ENCODE results near the gene SEMA3D.

The SEMA3D gene

DNA sequence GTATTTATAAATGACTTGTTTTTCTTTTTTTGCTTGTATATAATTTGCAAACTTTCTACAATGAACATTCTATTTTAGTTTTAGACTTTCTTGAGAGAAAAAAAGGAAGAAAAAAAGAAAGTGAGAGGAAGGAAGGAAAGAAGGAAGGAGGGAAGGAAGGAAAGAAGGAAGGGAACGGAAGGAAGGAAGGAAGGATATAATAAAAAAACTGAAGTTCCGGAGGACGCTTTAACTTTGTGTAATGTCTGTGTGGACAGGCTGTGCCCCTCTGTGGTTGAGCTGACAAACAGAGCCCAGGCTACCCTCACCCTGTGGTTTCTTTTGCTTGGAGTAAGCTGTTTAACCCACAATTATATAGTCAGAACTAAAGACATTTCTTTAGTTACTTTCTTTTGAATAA is 108.7 kb downstream of the SEMA3D start:
- DNase-seq (ENCODE audit: low spot score): no peak

DNA sequence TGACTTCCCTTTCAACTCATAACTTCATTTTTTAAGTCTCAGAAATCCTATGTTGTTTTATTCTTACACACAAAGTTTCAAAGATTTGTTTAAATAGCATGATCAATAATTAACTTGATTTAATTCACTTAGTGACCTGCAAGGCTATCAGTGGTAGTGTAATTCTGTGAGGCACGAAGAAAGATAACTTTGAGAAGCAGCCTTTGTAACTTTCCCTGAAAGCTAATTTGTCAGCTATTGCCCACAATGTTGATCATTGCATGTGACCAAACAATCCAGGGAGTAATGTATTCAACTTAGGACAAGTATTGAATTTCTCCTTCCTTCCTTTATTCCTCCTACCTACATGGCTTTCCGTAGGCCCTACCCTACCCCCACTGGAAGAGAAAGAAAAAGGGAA is 111.0 kb downstream of the SEMA3D start:
- DNase-seq (ENCODE audit: low spot score): no peak

DNA sequence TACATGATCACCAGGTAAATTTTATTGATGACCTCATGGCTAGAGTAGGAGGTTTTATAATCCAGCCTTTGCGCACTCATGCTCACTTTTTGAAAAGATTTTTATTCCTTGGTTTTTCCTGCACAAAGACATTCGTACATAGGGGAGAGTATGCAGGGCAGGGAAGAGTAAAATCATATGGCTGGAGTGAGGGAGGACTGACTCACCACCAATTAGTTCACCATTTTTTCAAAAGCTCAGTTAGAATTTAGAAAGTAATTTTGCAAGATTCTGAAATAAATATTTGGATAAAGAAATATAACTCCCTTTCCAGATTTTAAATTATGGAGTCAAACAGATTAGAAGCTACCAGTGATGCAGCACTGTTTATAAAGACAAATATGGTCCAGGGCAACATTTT is 111.9 kb downstream of the SEMA3D start:
- DNase-seq (ENCODE audit: low spot score): no peak

DNA sequence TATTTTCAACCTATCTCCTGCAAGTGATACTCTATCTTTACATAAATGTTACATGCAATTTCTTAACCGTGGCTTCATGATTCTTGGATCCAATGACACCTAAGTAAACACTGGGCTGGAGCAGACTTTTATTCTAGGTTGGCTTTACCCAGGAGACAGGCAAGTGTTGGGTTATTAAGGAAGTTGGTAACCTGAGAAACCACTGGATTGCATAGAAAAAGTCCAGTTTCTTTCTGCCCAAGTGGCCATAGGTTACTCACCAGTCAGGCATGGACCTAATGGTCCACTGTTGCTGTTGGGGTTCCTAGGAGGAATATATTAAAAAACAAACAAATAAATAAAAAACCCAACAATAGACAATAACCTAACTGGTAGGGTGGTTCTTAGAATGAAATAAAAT is 112.8 kb downstream of the SEMA3D start:
- peak; percentile 52 for DNase-seq (ENCODE audit: low spot score)

DNA sequence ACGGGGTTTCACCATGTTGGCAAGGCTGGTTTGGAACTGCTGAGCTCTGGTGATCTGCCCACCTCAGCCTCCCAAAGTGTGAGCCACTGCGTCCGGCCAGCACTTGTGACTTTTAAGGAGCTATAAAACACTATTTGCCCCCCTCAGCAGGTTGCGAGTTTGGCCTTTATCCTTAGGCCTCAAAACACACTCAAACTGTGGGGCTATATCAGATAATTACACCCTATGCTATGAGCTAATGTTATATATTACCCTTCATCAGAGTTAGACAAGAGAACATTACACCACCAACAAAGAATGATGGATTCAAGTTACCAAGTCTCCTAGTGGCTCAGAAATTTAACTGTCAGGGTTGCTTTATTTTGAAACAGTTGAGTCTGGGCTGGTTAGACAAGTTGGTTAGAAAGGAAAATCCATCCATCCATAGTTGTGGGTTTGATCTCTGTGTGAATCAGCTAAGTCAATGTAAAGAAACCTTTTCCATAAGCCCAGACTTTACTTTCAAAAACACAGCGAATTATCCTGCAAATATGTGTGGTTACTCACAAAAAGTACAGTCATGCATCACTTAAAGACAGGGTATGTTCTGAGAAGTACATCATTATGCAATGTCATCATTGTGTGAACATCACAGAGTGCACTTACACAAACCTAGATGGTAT is 115.8 kb downstream of the SEMA3D start:
- no peak for DNase-seq (ENCODE audit: low spot score)

DNA sequence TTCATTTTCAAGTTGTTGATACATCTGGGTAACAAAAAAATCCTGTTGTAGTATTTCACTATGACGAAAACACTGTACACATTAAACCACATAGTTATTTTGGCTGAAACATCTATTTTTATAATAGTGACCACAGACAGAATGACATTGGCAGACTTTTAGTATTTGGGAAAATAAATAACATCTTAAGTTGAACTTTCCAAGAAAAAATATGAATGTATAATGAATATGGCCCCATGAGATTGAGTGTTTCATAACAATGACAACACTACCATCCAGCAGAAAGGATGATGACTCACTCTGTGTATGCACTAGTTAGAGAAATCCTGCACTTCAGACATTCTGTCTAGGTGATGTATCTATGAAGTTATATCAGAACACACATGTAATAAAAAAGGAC is 118.1 kb downstream of the SEMA3D start:
- peak; percentile 31 for DNase-seq (ENCODE audit: low spot score)

DNA sequence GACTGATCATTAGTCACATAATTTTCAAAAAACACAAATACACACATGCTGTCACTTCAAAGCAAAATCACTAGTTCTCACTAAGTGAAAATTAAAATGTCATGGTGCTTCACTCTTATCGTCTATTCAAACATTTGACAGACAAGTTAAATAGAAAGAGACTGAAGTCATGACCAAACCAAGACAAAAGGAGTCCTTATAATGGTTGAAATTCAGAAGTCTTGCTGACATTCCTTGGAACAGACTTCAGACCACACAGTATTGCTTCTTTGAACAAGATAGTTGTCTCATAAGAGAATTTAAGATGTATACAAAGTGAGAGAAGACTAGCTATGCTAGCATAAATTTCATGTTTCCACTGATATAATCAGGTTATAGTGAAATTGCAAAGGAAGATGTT is 119.5 kb downstream of the SEMA3D start:
- no peak for DNase-seq (ENCODE audit: low spot score)

DNA sequence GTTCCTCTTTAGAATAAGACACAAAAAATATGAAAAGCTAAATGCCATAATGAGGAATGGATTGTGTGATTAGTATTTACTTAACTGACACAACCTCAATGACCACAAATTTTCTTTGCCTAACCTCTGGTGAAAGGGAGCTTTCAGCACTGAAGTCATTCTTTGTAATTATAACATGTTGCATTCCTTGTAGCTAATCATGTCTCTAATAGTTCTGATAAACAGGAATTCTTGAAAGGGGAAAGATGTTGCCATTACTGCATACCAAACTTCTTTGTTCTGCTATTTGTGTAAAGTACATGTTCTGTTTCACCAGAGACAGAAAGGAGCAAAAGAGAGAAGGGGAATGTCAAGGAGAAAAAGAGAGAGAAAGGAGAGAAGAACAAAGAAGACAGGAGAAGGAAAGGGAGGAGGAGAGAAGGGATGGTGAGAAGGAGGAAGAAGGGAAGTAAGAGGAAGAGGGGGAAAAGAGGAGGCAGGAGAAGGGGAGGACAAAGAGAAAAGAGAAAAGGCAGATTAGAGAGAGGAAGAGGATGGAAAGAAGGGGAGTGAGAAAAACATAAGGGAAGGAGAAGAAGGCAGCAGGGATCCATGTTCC is 120.9 kb downstream of the SEMA3D start:
- no peak for DNase-seq (ENCODE audit: low spot score)

DNA sequence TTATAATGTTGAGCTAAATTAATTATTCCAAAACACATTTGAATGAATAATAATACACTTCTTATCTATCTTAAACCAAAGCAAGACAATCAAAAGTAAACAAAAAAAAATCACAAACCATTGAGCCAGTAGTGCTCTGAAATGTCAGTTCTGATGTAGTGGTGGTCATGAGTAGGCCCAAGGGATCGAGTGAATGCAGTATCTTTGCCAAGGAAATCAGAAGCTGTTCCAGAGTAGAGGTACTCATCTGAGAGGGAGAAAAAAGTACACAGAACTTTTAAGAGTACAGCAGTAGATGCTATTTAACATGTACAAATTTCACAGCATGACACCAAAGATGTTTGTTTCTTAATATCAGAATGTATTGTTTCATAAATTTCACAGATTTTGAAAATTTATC is 121.5 kb downstream of the SEMA3D start:
- no peak for DNase-seq (ENCODE audit: low spot score)

DNA sequence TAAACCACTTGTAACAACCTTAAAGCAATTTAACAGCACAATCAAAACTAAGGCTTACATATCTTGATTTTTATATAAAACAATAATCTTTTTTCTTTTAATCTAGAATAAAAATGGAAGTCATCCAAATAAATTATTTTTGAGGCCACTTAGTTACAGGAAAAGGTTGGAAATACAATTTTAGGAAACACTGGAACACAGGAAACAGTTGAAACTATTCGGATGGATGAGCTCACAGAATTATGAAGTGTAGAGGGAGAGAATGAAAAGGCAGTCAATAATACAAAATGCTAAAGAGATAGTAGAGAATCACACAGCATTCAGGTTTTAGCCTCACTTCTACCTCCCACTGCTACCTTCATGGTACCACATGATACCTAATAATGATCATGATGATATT is 124.2 kb downstream of the SEMA3D start:
- no peak for DNase-seq (ENCODE audit: low spot score)

DNA sequence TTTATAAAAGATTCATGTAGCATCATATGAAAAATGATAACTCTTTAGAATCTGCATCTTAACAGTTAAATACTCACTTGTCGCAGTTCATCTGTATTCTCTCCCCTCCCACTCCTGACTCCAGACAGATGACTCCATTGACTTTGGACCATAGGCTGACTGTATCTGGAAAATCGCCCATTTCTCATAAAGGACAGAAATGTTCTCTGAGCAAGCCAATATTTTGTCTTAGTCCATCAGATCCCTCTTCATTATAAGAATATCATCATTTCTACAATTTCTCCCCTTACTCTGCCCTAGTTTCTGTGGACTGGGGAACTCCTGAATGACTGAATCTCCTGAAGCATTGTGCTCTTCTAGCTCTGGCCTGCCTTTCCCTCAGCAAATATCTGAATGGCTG is 125.4 kb downstream of the SEMA3D start:
- DNase-seq (ENCODE audit: low spot score): no peak

DNA sequence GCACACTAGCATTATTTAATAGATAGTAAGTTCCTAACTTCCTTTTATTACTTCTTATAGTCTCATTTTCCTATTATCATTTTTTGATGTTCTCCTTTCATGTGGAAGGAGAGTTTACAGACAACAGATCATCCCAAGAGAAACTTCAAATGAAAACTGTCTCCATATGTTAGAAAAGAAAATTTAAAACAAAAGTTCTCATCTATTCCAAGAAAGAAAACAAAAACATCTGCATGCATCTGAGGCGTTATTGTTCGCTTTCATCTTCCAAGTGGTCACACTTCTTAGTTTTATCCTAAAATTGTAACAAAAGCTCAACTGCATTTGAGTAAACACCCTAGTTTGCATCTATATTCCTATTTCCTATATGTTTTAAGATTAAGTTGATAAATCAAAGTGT is 126.2 kb downstream of the SEMA3D start:
- DNase-seq (ENCODE audit: low spot score): no peak

DNA sequence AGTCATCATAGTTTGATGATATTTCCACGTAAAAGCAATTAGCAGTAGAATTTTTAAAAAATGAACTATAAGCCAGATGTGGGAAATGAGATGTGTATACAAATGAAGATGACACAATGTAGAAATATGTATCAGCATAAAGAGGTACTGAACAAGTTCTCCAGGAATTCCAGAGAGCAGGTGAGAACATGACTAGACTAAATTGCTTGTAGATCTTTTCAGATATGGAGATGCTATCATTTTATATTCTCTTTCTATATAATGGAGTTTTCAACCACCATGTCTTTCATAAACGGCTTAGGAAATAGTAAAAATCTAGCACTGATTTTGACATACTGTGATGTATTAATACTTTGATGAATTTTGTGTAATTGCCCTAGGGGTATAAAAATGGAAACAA is 130.9 kb downstream of the SEMA3D start:
- DNase-seq (ENCODE audit: low spot score): no peak

DNA sequence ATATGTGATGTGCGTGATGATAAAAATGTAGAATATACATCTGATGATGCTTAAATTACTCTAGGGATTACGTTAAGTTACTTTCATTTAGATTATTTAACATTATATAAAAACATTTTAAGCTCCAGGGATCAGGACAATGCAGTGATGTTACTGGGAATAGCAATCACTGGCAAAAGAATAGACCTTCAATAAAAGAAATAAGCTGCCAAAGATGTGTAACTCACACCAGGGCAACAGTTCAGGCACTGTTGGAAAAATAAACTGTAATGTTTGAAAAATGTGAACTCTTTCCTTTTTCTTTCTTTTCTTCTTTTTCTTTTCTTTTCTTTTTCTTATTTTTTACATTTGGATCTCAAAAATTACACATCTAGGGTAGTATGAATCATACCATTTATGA is 131.7 kb downstream of the SEMA3D start:
- no peak for DNase-seq (ENCODE audit: low spot score)

DNA sequence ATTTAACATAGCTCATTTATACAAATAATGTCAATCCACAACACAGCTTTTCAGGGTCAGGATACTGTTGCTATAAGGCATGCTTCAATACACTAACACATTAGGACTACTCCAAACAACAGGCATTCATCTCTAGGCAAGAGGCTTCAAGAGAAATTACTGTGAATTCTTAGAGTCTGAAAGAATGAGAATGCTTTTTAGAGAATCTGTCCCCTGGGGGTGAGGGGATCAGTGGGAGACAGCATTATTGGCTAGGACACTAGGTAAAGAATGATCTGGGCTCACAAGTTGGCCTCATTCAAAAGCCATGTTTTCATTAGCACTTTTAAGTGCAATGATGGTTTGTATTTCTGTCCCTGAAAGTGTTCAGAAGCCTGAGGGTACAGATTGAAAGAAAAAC is 132.6 kb downstream of the SEMA3D start:
- DNase-seq (ENCODE audit: low spot score): no peak

DNA sequence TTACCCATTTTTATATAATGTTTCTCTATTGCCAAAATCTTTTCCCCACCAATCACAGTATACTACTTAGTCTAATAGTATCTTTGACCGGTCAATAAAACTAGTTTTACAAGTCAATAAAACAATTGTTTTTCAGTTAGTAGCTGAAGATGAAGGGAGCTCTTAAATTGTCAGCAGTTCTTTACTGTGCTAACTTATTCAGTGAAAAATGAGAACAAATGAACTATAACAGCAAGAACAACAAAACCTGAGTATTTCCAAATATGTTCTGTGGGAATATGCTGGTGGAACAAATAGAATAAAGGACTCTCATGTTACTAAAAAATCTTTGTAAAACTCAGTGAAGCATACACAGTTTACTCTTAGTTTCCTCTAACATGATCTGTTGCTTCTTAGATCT is 134.0 kb downstream of the SEMA3D start:
- no peak for DNase-seq (ENCODE audit: low spot score)

DNA sequence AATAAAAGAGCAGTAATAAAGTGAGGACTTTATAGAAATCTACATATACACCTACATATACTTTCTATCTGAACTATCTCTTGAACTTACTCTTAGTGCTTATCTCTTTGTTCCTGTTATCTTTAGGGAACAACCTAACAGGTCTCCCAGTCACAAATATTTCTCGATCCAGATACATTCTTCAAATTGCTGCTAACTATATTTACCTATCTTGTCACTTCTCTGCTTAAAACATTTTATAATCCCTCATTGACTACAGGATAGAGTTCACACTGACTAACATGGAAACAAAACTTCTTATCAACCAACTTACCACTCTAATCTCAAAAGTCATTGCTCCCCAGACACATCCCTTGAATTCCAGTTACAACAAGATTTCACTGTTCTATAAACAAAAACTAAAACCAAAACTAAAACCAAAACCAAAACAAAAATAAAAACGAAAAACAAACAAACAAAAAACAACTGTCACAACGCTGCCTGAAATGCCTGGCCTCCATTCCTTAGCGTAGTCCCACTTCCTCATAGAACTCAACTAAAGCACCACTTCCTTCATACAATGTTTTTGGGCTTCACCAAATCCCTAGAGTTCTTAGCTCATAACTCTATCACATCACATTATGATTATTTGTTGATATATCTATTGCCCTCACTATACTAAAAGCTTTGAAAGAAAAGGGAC is 134.7 kb downstream of the SEMA3D start:
- DNase-seq (ENCODE audit: low spot score): no peak

DNA sequence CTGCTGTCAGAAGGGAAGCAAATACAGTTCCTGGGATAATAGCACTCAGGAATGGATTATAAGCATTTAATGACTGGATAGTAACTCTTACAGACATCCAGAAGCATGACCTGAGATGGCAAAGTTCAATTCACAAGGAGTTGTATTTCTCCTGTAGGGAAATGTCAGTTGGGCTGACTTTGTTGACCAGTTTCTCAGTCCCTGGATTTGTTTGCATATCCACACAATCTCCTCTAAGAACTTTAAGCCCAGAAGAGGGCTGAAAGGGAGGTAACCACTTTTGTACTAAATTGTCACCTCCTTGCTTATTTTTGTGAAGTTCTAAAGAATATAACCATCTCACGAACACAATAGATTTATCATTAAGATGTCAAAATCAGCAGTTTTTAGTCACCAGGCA is 140.3 kb downstream of the SEMA3D start:
- no peak for DNase-seq (ENCODE audit: low spot score)

DNA sequence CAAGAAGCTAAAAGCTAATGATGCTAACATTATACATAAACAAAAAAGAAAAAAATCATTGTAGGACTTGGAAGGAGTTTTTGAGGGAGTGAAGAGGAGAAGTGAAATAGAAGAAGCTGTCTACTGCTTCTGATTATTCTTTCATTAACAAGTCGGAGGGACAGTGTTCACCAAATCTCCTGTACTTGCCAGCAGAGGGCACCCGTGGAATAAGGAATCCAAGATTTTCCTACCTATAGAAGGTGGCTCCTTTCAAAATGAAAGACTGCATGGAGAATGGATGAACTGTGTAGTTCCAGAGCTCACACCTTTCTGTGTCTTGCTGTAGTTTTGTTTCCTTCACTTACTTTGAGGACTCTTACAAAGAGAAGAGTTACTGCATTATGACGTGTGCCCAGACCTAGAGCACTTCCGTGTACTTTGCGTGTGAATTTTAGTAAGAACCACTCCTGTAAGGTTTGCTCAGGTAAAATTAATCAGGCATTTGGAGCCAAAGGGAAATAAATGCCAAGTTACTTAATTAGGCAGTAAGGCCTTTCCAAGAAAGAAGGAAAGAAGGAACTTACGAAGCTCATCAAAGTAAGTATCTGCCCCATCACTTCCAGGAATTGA is 145.1 kb downstream of the SEMA3D start:
- peak; percentile 68 for DNase-seq (ENCODE audit: low spot score)

DNA sequence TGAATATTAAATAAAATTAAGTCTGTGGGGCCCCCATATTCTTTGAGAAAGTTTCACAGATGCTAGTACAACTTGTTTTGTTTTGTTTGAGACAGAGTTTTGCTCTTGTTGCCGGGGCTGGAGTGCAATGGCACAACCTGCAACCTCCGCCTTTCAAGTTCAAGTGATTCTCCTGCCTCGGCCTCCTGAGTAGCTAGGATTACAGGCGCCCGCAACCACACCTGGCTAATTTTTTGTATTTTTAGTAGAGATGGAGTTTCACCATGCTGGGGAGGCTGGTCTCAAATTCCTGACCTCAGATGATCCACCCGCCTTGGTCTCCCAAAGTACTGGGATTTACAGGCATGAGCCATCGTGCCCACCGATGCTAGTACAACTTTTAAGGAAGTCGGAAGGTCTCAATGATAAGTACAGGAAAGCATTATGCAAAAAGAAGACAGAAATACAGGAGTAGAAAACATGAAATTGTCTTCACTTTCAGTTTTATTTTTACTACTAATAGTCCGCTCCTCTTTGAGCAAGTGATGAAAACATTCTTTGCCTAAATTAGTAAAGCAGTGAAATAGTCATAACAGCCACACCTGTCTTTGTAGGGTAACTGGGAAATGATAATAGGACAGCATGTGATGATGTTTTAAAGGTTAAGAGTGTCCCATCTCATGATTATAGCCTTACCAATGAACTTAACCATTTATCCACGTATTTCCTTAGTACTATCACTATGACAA is 147.5 kb downstream of the SEMA3D start:
- DNase-seq (ENCODE audit: low spot score): no peak

DNA sequence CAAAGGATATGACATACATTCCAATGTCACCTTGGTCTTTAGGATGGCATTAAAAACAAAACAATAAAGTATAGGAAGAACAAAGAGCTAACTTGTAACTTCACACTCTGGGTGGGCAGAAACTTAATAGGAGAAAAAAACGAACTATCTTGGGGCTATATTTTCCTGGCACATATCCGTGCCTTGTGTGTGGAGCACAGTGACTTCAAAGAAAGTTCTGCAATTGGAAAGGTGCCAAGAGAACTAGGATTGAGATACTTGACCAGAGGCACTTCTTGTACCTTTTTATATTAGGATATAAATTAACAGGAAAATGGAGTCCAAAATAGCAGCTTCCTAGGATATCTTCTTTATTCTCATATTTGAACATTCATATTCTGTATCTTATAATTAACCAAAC is 148.4 kb downstream of the SEMA3D start:
- no peak for DNase-seq (ENCODE audit: low spot score)

DNA sequence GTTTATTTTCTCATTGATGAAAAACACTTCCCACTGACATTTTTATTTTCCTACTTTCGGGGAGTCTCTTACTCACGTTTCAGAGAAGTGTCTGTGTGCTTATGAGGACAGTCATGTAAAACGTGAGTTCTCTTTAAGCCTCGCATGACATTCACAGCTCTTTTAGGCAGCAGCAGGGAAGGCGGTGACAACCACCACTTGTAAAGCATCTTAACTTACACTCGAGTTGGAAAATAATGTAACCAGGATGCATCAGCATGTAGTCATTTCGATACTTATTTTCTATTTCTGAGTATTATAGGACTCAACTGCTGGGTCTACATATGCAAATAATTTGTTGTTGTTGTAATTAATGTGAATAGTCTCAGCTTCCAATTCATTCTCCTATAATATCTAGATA is 153.6 kb downstream of the SEMA3D start:
- DNase-seq (ENCODE audit: low spot score): no peak

DNA sequence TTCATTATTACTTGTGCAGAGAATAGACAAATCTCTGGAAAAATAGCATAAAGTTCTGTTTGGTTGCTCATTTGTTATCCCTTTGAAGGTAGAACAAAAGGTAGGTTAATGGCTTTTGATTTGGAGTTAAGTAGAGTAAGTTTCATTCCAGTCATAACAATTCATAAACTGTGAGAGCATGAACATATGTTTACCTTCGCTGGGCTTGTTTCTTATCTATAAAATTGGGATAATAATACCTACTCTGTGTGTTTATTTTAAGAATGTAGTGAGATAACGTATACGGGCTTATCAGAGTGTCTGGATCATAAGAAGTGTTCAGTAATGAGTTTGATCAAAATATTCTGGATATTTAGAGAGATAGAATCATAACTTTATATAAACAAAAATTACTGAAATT is 155.4 kb downstream of the SEMA3D start:
- DNase-seq (ENCODE audit: low spot score): no peak

All from kidney tubule cell (primary cell).